ENCODE data around the gene OR9I1.

- TF ChIP-seq CTCF (conservative IDR thresholded peaks at IDR 0.05; ENCODE audit: low read length) = no peak
- no peak for TF ChIP-seq EZH2phosphoT487 (IDR thresholded peaks at IDR 0.05; ENCODE audit: borderline replicate concordance, low read depth, low read length)
Measured at GRCh38 chr11:58086528-58086927, 38.8 kb downstream of the OR9I1 start.

Data from OCI-LY7 (cell line).